Suprapubic skin (tissue), 4 donors: Measurements from ENCODE around the gene SYT3. TPM values are rescaled to one million over a fixed set of nuclear protein-coding genes. Genes with fewer than 3 reads are reported as not detected.

Source experiments
- DNase-seq, 2 donors: peaks; one replicate each; pipeline ENCODE4 v3.0.0-alpha.2; 2019; ENCODE audit warnings: low spot score in 2 of 2
- H3K27ac ChIP-seq: fragments of 200-600 bp; sonication (generic); one replicate; pipeline ENCODE4 v1.5.1; 2019
- H3K27me3 ChIP-seq: fragments of 200-600 bp; sonication (generic); one replicate; pipeline ENCODE4 v1.5.1; 2019
- H3K36me3 ChIP-seq: fragments of 200-600 bp; sonication (generic); one replicate; pipeline ENCODE4 v1.5.1; 2019
- H3K4me1 ChIP-seq: fragments of 200-600 bp; sonication (generic); one replicate; pipeline ENCODE4 v1.5.1; 2019
- H3K4me3 ChIP-seq: fragments of 200-600 bp; sonication (generic); one replicate; pipeline ENCODE4 v1.5.1; 2019; ENCODE audit warnings: mild to moderate bottlenecking
- H3K9me3 ChIP-seq: fragments of 200-600 bp; sonication (generic); one replicate; pipeline ENCODE4 v1.5.1; 2019
- CTCF ChIP-seq, 2 donors: fragments of 200-600 bp in 1 of 2; fragments of 450-650 bp in 1 of 2; sonication (generic) in 1 of 2; IDR thresholded peaks; one replicate each; pipeline ENCODE4 v1.5.1; 2016 to 2019; ENCODE audit warnings: antibody characterized with exemption in 2 of 2, mild to moderate bottlenecking in 1 of 2, moderate library complexity in 1 of 2
- EP300 ChIP-seq: sonication (generic); formaldehyde crosslinking; IDR thresholded peaks from one replicate; pipeline ENCODE4 v1.6.1; 2017; ENCODE audit warnings: antibody characterized with exemption
- POLR2A ChIP-seq, 2 donors: fragments of 450-650 bp; IDR thresholded peaks; one replicate each; pipeline ENCODE4 v1.6.1; 2017; ENCODE audit warnings: antibody characterized with exemption in 2 of 2, mild to moderate bottlenecking in 2 of 2, moderate library complexity in 2 of 2
- POLR2AphosphoS5 ChIP-seq, 3 donors: sonication (generic); formaldehyde crosslinking; IDR thresholded peaks; one replicate each; pipeline ENCODE4 v1.6.1; 2017; ENCODE audit warnings: antibody characterized with exemption in 3 of 3
- WGBS: methylation state at CpG from one replicate; pipeline ENCODE4 v1.1.5; 2018; 5-methylcytosine and 5-hydroxymethylcytosine counted together
- total RNA-seq, 4 donors: library from RNA; depleted of rRNA; stranded (reverse); fragments of >200 nt; gene quantifications; one replicate each; pipeline ENCODE4 v1.1.0, GENCODE V29; 2016

Gene SYT3
- total RNA-seq, 4 donors from 2014 or later = 0.23 to 1.8 (median 0.30) TPM; not detected in 1

- no peak overlapping the region for H3K4me3 ChIP-seq
- no peaks in the 10 kb centered on the region for H3K36me3 ChIP-seq
- no peaks in the 10 kb centered on the region for H3K9me3 ChIP-seq
- no peak for TF ChIP-seq EP300
- no peak for TF ChIP-seq CTCF (IDR thresholded peaks at IDR 0.05)
- TF ChIP-seq POLR2A (IDR thresholded peaks at IDR 0.05) = no peak
- TF ChIP-seq POLR2AphosphoS5 (IDR thresholded peaks at IDR 0.05) = no peak
- no peaks in the 10 kb centered on the region for H3K4me1 ChIP-seq
- no peak overlapping the region for H3K27ac ChIP-seq
- WGBS = 52% methylated on average over 6 of the region's 6 CpGs
- peaks cover 70% of the 10 kb centered on the region for H3K27me3 ChIP-seq
- no peak for DNase-seq
These were observed 6.6 kb upstream of the SYT3 start for GRCh38 chr19:50646074-50646807.

GRCh38 chr19:50645107-50645506 lies 5.4 kb upstream of the SYT3 start:
- Histone ChIP-seq H3K4me1 (no peaks in the 10 kb centered on the region), H3K4me3 (no peak overlapping the region), H3K36me3 (no peaks in the 10 kb centered on the region), H3K27ac (no peak overlapping the region), H3K9me3 (no peaks in the 10 kb centered on the region), H3K27me3 (peaks cover 76% of the 10 kb centered on the region)
- no peak for TF ChIP-seq POLR2AphosphoS5 (IDR thresholded peaks at IDR 0.05)
- no peak for TF ChIP-seq CTCF (IDR thresholded peaks at IDR 0.05)
- no peak for TF ChIP-seq POLR2A (IDR thresholded peaks at IDR 0.05)
- TF ChIP-seq EP300 = no peak
- DNase-seq = no peak
- WGBS = 80% methylated on average over 6 of the region's 6 CpGs

GRCh38 chr19:50644315-50644915 lies 4.7 kb upstream of the SYT3 start:
- 55% methylated on average over 1 of the region's 1 CpG for WGBS
- Histone ChIP-seq H3K36me3 (no peaks in the 10 kb centered on the region), H3K4me1 (peaks cover 1% of the 10 kb centered on the region), H3K27ac (no peak overlapping the region), H3K27me3 (peaks cover 81% of the 10 kb centered on the region), H3K4me3 (no peak overlapping the region), H3K9me3 (no peaks in the 10 kb centered on the region)
- TF ChIP-seq POLR2A (IDR thresholded peaks at IDR 0.05) = no peak
- TF ChIP-seq EP300 = no peak
- TF ChIP-seq CTCF (IDR thresholded peaks at IDR 0.05) = no peak
- no peak for TF ChIP-seq POLR2AphosphoS5 (IDR thresholded peaks at IDR 0.05)
- no peak for DNase-seq

- 47% methylated on average over 2 of the region's 2 CpGs for WGBS
- no peak overlapping the region for H3K27ac ChIP-seq
These were observed 687 bp upstream of the SYT3 start for GRCh38 chr19:50640368-50640767.

More at GRCh38 chr19:50640368-50640767, 687 bp upstream of the SYT3 start:
- no peaks in the 10 kb centered on the region for H3K36me3 ChIP-seq
- H3K4me1 ChIP-seq = peaks cover 7% of the 10 kb centered on the region
- TF ChIP-seq EP300 = no peak
- no peak for TF ChIP-seq POLR2AphosphoS5 (IDR thresholded peaks at IDR 0.05)
- no peak for TF ChIP-seq CTCF (IDR thresholded peaks at IDR 0.05)
- TF ChIP-seq POLR2A (IDR thresholded peaks at IDR 0.05) = no peak
- no peak overlapping the region for H3K4me3 ChIP-seq
- H3K27me3 ChIP-seq = peaks cover 79% of the 10 kb centered on the region
- no peaks in the 10 kb centered on the region for H3K9me3 ChIP-seq
- DNase-seq = no peak
